Cardiac fibroblast (primary cell): ENCODE data around the gene BSND.
A peak's percentile ranks its signal among the peaks of the same experiment; 100 is the strongest.

ENCODE experiments used
- DNase-seq, 2 donors: peaks; one replicate each; pipeline versions ENCODE4 v3.0.0 to v3.0.0-alpha.2; 2010; ENCODE audit warnings: low read depth in 2 of 2
- H3K4me3 ChIP-seq, 2 donors: replicated peaks in 1 of 2; 1 replicate in 1 of 2; 2 replicates in 1 of 2; pipeline ENCODE4 v1.5.1; 2011; ENCODE audit warnings: low read depth in 2 of 2, low read length in 2 of 2, mild to moderate bottlenecking in 2 of 2, moderate library complexity in 1 of 2
- TF ChIP-seq, protein P1 (sequence below): IDR thresholded peaks from one replicate; pipeline ENCODE4 v1.5.1; 2011; ENCODE audit warnings: low read depth, mild to moderate bottlenecking, low read length, inconsistent platforms

BSND gene

DNA sequence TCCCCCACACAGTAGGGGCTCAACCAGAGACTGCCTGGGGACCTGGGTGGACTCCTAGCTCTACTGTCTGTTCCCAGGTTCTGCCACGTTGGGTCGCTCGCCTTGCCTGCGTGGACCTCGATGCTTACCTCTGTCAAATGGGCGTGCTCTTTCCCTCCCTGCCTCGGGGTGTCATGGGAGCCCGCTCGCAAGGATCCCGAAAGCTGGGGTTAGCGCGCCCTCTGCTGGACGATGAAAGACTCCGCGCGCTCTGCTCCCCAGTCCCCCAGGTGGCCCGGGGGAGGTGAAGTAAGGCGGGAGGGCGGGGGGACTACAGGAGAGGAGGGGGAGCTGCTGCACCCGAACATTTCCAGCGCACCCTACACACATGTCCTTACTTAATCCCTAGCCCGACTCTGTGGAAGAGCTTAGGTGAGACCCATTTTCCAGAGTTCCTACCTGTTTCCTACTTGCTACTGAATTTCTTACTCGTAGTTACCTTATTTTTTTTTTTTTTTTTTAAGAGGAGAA lies 2.3 kb upstream of the BSND start:
- peak; percentile 75 to 78 for DNase-seq
- TF ChIP-seq, protein P1, sequence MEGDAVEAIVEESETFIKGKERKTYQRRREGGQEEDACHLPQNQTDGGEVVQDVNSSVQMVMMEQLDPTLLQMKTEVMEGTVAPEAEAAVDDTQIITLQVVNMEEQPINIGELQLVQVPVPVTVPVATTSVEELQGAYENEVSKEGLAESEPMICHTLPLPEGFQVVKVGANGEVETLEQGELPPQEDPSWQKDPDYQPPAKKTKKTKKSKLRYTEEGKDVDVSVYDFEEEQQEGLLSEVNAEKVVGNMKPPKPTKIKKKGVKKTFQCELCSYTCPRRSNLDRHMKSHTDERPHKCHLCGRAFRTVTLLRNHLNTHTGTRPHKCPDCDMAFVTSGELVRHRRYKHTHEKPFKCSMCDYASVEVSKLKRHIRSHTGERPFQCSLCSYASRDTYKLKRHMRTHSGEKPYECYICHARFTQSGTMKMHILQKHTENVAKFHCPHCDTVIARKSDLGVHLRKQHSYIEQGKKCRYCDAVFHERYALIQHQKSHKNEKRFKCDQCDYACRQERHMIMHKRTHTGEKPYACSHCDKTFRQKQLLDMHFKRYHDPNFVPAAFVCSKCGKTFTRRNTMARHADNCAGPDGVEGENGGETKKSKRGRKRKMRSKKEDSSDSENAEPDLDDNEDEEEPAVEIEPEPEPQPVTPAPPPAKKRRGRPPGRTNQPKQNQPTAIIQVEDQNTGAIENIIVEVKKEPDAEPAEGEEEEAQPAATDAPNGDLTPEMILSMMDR = peak; percentile 78
- no peak overlapping the region for H3K4me3 ChIP-seq

- no peak overlapping the region for H3K4me3 ChIP-seq
- DNase-seq = peak in 1 of 2 donors; percentile 12
- TF ChIP-seq, protein P1 = no peak
Measured at GRCh38 chr1:54996869-54997710, 1.6 kb upstream of the BSND start.

DNA sequence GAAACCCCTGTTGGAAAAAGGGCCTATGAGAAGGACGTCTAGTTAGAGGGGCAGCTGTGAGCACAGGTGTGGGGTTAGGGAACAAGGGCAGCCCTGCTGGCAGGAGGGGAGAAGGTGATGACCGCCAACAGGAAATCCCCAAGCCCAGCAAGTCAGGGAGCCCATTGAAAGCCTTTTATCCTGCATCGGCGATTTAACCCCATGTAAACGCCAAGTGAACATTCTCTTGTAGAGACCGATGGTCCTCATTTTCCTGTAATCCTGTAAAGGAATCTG lies 1.1 kb upstream of the BSND start:
- no peak overlapping the region for H3K4me3 ChIP-seq
- TF ChIP-seq, protein P1 = no peak

DNA sequence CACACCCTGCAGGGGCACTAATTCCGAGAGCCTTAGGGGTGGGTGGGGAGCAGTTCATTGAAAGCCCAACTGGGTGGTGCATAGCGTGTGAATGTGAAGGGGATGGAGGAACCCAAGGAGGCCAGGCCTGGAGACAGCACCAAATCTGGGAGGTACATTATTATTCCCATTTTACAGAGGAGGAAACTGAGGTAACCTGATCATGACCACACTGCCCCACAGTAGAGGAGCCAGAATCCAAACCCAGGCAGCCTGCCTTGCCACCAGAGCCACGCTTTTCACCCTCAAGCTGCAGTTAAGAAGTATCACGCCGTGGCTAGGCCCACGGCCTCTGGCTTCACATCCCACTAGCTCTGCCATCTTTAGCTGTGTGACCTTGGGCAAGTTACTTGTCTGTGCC lies 633 bp upstream of the BSND start:
- H3K4me3 ChIP-seq = no peak overlapping the region
- no peak for DNase-seq
- TF ChIP-seq, protein P1 = no peak

More for the DNA sequence above, 1.1 kb upstream of the BSND start:
- DNase-seq = no peak

GRCh38 chr1:55000110-55001085 lies 1.7 kb downstream of the BSND start:
- DNase-seq = no peak
- no peak overlapping the region for H3K4me3 ChIP-seq
- TF ChIP-seq, protein P1 = no peak

DNA sequence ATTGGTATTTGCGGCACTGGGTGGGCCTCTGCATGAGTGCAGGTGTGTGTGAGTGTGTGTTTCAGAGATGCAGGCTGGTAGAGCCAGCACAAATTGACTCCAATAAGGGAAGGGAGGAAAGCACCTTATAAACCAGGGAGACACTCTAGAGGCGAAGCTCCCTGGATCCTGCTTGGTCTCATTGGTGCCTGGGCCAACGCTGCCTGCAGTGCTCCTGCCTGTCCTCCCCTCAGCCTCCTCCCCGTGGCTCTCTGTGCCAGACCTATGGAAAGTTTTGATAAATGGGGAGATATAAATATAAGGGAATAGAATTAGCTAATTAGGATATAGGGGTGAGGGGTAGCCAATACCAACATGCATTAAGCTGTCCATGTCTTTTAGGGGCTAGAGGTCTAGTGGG lies 2.6 kb downstream of the BSND start:
- TF ChIP-seq, protein P1 = no peak
- DNase-seq = no peak
- no peak overlapping the region for H3K4me3 ChIP-seq
